ENCODE data around the gene RFX4.
A peak's percentile ranks its signal among the peaks of the same experiment; 100 is the strongest.

The RFX4 gene

DNA sequence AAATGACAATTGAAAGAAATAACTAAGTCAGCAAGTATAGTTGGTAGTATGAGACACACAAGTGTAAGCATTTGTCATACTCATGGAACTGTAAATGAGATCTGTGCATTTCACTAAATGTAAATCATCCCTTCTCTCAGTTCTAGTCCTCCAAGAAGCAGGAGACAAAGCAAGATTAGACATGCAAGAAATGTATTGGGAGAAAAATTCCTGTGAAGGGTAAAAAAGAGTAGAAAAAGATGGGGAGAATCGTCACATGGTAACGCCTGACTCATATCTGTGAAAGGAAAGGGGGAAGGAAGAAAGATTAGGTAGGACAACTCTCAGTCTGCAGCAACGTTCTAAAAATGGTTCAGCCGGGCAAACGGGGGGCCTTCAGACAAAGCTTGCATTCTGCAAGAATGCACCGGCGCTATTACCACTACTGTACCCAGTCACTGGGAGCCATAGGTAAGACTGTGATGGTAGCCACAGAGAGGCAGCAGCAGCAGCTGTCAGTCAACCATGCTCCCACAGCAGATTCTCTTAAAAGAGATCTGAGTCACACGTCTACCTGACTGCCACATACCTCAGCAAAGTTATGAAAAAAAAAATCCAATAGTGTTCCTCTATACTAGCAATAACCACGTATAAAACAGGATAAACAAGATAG, 18.0 kb upstream of the RFX4 start:
- Histone ChIP-seq H3K4me2 (ENCODE audit: low read length) (no peak overlapping the region), H3K14ac (ENCODE audit: low read length) (no peak overlapping the region), H3K18ac (ENCODE audit: low read length) (no peak overlapping the region), H3K79me1 (ENCODE audit: low read length) (no peaks in the 10 kb centered on the region), H3K79me2 (ENCODE audit: control insufficient read depth, insufficient read depth, low read length, poor library complexity) (no peaks in the 10 kb centered on the region), H3K27me3 (ENCODE audit: insufficient read depth, low read length) (no peaks in the 10 kb centered on the region), H3K9me3 (ENCODE audit: insufficient read depth, low read depth, low read length) (peaks cover 3% of the 10 kb centered on the region), H3K23ac (ENCODE audit: low read length) (no peak overlapping the region), H3K27ac (ENCODE audit: low read depth, low read length) (no peak overlapping the region), H4K12ac (ENCODE audit: low read depth, low read length) (no peak overlapping the region), H2BK120ac (ENCODE audit: insufficient read depth, low read length, poor library complexity) (no peak overlapping the region), H2AK5ac (ENCODE audit: low read length) (no peak overlapping the region), H2BK12ac (ENCODE audit: low read length) (no peak overlapping the region), H4K8ac (ENCODE audit: low read depth, low read length) (no peak overlapping the region), H3K4ac (ENCODE audit: low read depth, low read length) (no peak overlapping the region), H3K9ac (ENCODE audit: low read length) (no peak overlapping the region), H4K91ac (ENCODE audit: low read depth, low read length) (no peak overlapping the region), H3K4me3 (ENCODE audit: low read depth, low read length) (no peak overlapping the region), H3K4me1 (ENCODE audit: control insufficient read depth in 1 of 2, insufficient read depth in 2 of 2, low read length in 2 of 2) (no peaks in the 10 kb centered on the region), H2BK5ac (ENCODE audit: low read depth, low read length, poor library complexity) (no peak overlapping the region), H2AFZ (ENCODE audit: insufficient read depth, low read length, poor library complexity) (no peak overlapping the region), H3K36me3 (ENCODE audit: control insufficient read depth in 1 of 2, insufficient read depth in 2 of 2, low read length in 2 of 2) (no peaks in the 10 kb centered on the region)
- DNase-seq: peak; percentile 11 to 16
- WGBS (ENCODE audit: extremely low coverage, insufficient coverage, insufficient read length): no CpG with 5 or more reads among the region's 9 CpGs

DNA sequence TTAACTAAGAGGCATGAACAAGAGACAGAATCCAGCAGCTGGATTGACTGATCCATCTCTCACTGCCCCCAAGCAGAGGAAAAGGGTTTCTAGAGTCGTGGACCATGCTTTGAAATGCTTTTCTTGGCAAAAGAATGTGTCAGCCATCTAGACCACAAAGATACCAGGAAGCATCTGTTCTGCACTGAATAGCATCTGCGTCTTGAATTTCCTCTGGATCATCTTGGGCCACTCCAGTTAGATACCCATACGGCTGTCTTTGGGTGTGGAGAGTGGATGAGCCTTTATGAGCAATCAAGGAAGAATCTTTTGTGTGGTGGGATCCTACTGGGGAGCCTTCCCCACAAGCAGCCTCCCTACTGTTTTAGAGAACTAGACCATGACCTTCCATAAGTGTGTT, 16.0 kb upstream of the RFX4 start:
- no peak overlapping the region for H3K23ac ChIP-seq (ENCODE audit: low read length)
- no peak overlapping the region for H4K91ac ChIP-seq (ENCODE audit: low read depth, low read length)
- no CpG with 5 or more reads among the region's 3 CpGs for WGBS (ENCODE audit: extremely low coverage, insufficient coverage, insufficient read length)
- no peak overlapping the region for H2BK120ac ChIP-seq (ENCODE audit: insufficient read depth, low read length, poor library complexity)
- no peaks in the 10 kb centered on the region for H3K79me2 ChIP-seq (ENCODE audit: control insufficient read depth, insufficient read depth, low read length, poor library complexity)
- no peak overlapping the region for H3K4me3 ChIP-seq (ENCODE audit: low read depth, low read length)
- no peak for DNase-seq
- no peak overlapping the region for H3K18ac ChIP-seq (ENCODE audit: low read length)
- H2BK12ac ChIP-seq (ENCODE audit: low read length): no peak overlapping the region
- H3K36me3 ChIP-seq (ENCODE audit: control insufficient read depth in 1 of 2, insufficient read depth in 2 of 2, low read length in 2 of 2): no peaks in the 10 kb centered on the region
- H2AFZ ChIP-seq (ENCODE audit: insufficient read depth, low read length, poor library complexity): no peak overlapping the region
- no peak overlapping the region for H2BK5ac ChIP-seq (ENCODE audit: low read depth, low read length, poor library complexity)
- H3K4me1 ChIP-seq (ENCODE audit: control insufficient read depth in 1 of 2, insufficient read depth in 2 of 2, low read length in 2 of 2): no peaks in the 10 kb centered on the region
- H3K9me3 ChIP-seq (ENCODE audit: insufficient read depth, low read depth, low read length): peaks cover 2% of the 10 kb centered on the region
- H3K79me1 ChIP-seq (ENCODE audit: low read length): no peaks in the 10 kb centered on the region
- no peaks in the 10 kb centered on the region for H3K27me3 ChIP-seq (ENCODE audit: insufficient read depth, low read length)
- H3K4me2 ChIP-seq (ENCODE audit: low read length): no peak overlapping the region
- H3K14ac ChIP-seq (ENCODE audit: low read length): no peak overlapping the region
- H3K27ac ChIP-seq (ENCODE audit: low read depth, low read length): no peak overlapping the region
- no peak overlapping the region for H4K12ac ChIP-seq (ENCODE audit: low read depth, low read length)
- no peak overlapping the region for H3K4ac ChIP-seq (ENCODE audit: low read depth, low read length)
- no peak overlapping the region for H4K8ac ChIP-seq (ENCODE audit: low read depth, low read length)
- H3K9ac ChIP-seq (ENCODE audit: low read length): no peak overlapping the region
- H2AK5ac ChIP-seq (ENCODE audit: low read length): no peak overlapping the region

DNA sequence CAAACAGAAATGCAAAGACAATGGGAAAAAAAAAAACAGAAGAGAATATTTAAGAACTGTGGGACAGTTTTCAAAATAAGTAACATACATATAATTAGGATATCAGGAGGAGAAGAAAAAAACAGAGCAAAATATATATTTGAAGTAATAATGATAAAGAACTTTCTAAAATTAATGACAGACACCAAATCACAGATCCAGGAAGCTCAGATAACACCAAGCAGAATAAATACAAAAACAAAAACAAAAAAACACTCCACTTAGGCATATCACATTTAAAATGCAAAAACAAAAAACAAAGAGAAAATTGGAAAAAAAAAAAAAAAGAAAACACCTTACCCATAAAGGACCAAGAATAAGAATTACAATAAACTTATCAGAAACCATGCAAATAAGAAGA, 9.6 kb upstream of the RFX4 start:
- Histone ChIP-seq H2BK120ac (ENCODE audit: insufficient read depth, low read length, poor library complexity) (no peak overlapping the region), H3K79me2 (ENCODE audit: control insufficient read depth, insufficient read depth, low read length, poor library complexity) (no peaks in the 10 kb centered on the region), H4K8ac (ENCODE audit: low read depth, low read length) (no peak overlapping the region), H3K18ac (ENCODE audit: low read length) (no peak overlapping the region), H3K14ac (ENCODE audit: low read length) (no peak overlapping the region), H3K36me3 (ENCODE audit: control insufficient read depth in 1 of 2, insufficient read depth in 2 of 2, low read length in 2 of 2) (no peaks in the 10 kb centered on the region), H3K79me1 (ENCODE audit: low read length) (no peaks in the 10 kb centered on the region), H2AK5ac (ENCODE audit: low read length) (no peak overlapping the region), H2AFZ (ENCODE audit: insufficient read depth, low read length, poor library complexity) (no peak overlapping the region), H3K4ac (ENCODE audit: low read depth, low read length) (no peak overlapping the region), H3K9ac (ENCODE audit: low read length) (no peak overlapping the region), H3K27me3 (ENCODE audit: insufficient read depth, low read length) (peaks cover 3% of the 10 kb centered on the region), H3K9me3 (ENCODE audit: insufficient read depth, low read depth, low read length) (no peaks in the 10 kb centered on the region), H3K23ac (ENCODE audit: low read length) (no peak overlapping the region), H4K12ac (ENCODE audit: low read depth, low read length) (no peak overlapping the region), H4K91ac (ENCODE audit: low read depth, low read length) (no peak overlapping the region), H2BK5ac (ENCODE audit: low read depth, low read length, poor library complexity) (no peak overlapping the region), H3K27ac (ENCODE audit: low read depth, low read length) (no peak overlapping the region), H2BK12ac (ENCODE audit: low read length) (no peak overlapping the region), H3K4me2 (ENCODE audit: low read length) (no peak overlapping the region), H3K4me3 (ENCODE audit: low read depth, low read length) (no peak overlapping the region), H3K4me1 (ENCODE audit: control insufficient read depth in 1 of 2, insufficient read depth in 2 of 2, low read length in 2 of 2) (no peaks in the 10 kb centered on the region)
- no peak for DNase-seq

DNA sequence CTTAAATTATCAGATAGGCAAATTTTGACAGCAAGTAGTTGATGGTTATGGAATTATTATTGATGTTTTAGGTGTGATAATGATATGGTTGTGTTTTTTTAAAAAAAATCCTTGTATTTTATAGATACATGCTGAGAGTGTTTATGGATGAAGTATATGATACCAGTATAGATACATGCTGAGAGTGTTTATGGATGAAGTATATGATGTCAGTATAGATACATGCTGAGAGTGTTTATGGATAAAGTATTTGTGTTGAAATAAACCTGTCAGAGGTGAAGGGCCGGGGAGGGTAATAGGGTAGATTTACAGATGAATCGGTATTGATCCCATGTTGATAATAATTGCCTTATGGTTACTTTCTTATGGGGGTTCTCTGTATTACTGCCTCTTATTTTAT, 6.0 kb upstream of the RFX4 start:
- no peak overlapping the region for H3K4me2 ChIP-seq (ENCODE audit: low read length)
- H2BK12ac ChIP-seq (ENCODE audit: low read length): no peak overlapping the region
- no peak overlapping the region for H2BK5ac ChIP-seq (ENCODE audit: low read depth, low read length, poor library complexity)
- H3K4me3 ChIP-seq (ENCODE audit: low read depth, low read length): no peak overlapping the region
- no peak overlapping the region for H4K12ac ChIP-seq (ENCODE audit: low read depth, low read length)
- DNase-seq: no peak
- H3K18ac ChIP-seq (ENCODE audit: low read length): no peak overlapping the region
- H3K79me1 ChIP-seq (ENCODE audit: low read length): no peaks in the 10 kb centered on the region
- no peak overlapping the region for H3K23ac ChIP-seq (ENCODE audit: low read length)
- peaks cover 5% of the 10 kb centered on the region for H3K9me3 ChIP-seq (ENCODE audit: insufficient read depth, low read depth, low read length)
- no CpG with 5 or more reads among the region's 2 CpGs for WGBS (ENCODE audit: extremely low coverage, insufficient coverage, insufficient read length)
- peaks cover 32% of the 10 kb centered on the region for H3K27me3 ChIP-seq (ENCODE audit: insufficient read depth, low read length)
- no peaks in the 10 kb centered on the region for H3K4me1 ChIP-seq (ENCODE audit: control insufficient read depth in 1 of 2, insufficient read depth in 2 of 2, low read length in 2 of 2)
- H4K8ac ChIP-seq (ENCODE audit: low read depth, low read length): no peak overlapping the region
- no peak overlapping the region for H3K4ac ChIP-seq (ENCODE audit: low read depth, low read length)
- H3K14ac ChIP-seq (ENCODE audit: low read length): no peak overlapping the region
- no peak overlapping the region for H3K27ac ChIP-seq (ENCODE audit: low read depth, low read length)
- no peak overlapping the region for H3K9ac ChIP-seq (ENCODE audit: low read length)
- no peaks in the 10 kb centered on the region for H3K79me2 ChIP-seq (ENCODE audit: control insufficient read depth, insufficient read depth, low read length, poor library complexity)
- H2AFZ ChIP-seq (ENCODE audit: insufficient read depth, low read length, poor library complexity): no peak overlapping the region
- no peak overlapping the region for H2BK120ac ChIP-seq (ENCODE audit: insufficient read depth, low read length, poor library complexity)
- H4K91ac ChIP-seq (ENCODE audit: low read depth, low read length): no peak overlapping the region
- no peak overlapping the region for H2AK5ac ChIP-seq (ENCODE audit: low read length)
- H3K36me3 ChIP-seq (ENCODE audit: control insufficient read depth in 1 of 2, insufficient read depth in 2 of 2, low read length in 2 of 2): no peaks in the 10 kb centered on the region

Data from trophoblast cell (in vitro differentiated cells and primary cell).